Activated B cell treated with CpG ODN at 0.5 μM for 24 hours (primary cell): ENCODE results near the gene TIAL1. TPM values are rescaled to one million over a fixed set of nuclear protein-coding genes. Genes with fewer than 3 reads are reported as not detected.
"Not testable (repeated sequence)": the region's sequence is repeated elsewhere in the genome, so short reads cannot be mapped to it uniquely, and the experiment has no call there.

Experiments
- ATAC-seq: fragments of 200-7000 bp; cut with Tn5 transposase; one replicate; pipeline ENCODE4 v1.10.0; 2021; ENCODE audit warnings: low read depth, mild to moderate bottlenecking, moderate library complexity
- CTCF ChIA-PET: fragments of 350-600 bp; sonication (Branson Sonifier 250); formaldehyde crosslinking; loops from one replicate; lab custom pipeline; 2021; ENCODE audit warnings: antibody characterized with exemption; lab: Charles Lee
- POLR2A ChIA-PET: fragments of 350-600 bp; sonication (Branson Sonifier 250); formaldehyde crosslinking; loops from one replicate; lab custom pipeline; 2021; ENCODE audit warnings: antibody characterized with exemption; lab: Charles Lee
- DNase-seq: peaks from one replicate; pipeline ENCODE4 v3.0.0; 2022
- H3K27ac Mint-ChIP-seq: one replicate; pipeline ENCODE4 v1.8.0; 2020; ENCODE audit warnings: mixed read lengths
- H3K27me3 Mint-ChIP-seq: one replicate; pipeline ENCODE4 v1.8.0; 2021; ENCODE audit warnings: mixed read lengths
- H3K36me3 Mint-ChIP-seq: one replicate; pipeline ENCODE4 v1.8.0; 2021; ENCODE audit warnings: low read depth, mixed read lengths
- H3K4me1 Mint-ChIP-seq: one replicate; pipeline ENCODE4 v1.8.0; 2021; ENCODE audit warnings: mixed read lengths
- H3K4me3 Mint-ChIP-seq: one replicate; pipeline ENCODE4 v1.8.0; 2020; ENCODE audit warnings: mild to moderate bottlenecking, mixed read lengths
- H3K9me3 Mint-ChIP-seq: one replicate; pipeline ENCODE4 v1.8.0; 2020; ENCODE audit warnings: mixed read lengths
- intact Hi-C: fragments of 100-400 bp; cut with micrococcal nuclease; formaldehyde crosslinking; loops from one replicate; pipeline ENCODE4 v1.15.1; 2024
- total RNA-seq: library from RNA; stranded (reverse); gene quantifications from 2 replicates; pipeline ENCODE4 v1.2.3, GENCODE V29; 2022
- TF ChIP-seq, protein P1 (sequence below): fragments of 200-600 bp; IDR thresholded peaks from one replicate; pipeline ENCODE4 v1.8.0; 2022; ENCODE audit warnings: antibody characterized with exemption, mild to moderate bottlenecking

The TIAL1 gene
- total RNA-seq, 1 donor from 2014 or later = 155 TPM

DNA sequence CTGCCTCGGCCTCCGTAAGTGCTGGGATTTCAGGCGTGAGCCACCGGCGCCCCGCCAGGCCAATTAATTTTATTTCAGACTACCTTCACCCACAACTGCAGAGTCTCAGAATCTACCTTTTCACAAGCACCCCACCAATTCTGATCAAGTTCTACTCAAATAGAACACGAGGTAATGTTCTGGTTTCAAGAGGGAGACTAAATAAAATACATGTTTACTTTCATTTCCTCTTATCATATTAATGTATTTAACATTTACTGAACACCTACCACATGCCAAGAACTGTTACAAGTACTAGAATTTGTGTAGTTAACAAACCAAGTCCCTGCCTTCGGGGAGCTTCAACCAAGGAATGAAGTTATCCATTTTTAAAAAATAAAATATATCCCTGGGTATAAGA, 28.8 kb downstream of the TIAL1 start:
- DNase-seq = no peak
- TF ChIP-seq, protein P1, sequence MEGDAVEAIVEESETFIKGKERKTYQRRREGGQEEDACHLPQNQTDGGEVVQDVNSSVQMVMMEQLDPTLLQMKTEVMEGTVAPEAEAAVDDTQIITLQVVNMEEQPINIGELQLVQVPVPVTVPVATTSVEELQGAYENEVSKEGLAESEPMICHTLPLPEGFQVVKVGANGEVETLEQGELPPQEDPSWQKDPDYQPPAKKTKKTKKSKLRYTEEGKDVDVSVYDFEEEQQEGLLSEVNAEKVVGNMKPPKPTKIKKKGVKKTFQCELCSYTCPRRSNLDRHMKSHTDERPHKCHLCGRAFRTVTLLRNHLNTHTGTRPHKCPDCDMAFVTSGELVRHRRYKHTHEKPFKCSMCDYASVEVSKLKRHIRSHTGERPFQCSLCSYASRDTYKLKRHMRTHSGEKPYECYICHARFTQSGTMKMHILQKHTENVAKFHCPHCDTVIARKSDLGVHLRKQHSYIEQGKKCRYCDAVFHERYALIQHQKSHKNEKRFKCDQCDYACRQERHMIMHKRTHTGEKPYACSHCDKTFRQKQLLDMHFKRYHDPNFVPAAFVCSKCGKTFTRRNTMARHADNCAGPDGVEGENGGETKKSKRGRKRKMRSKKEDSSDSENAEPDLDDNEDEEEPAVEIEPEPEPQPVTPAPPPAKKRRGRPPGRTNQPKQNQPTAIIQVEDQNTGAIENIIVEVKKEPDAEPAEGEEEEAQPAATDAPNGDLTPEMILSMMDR = no peak
- POLR2A ChIA-PET = interaction anchor here (0.7 kb wide), 2 partner anchors 20 to 25 kb away, joined by 3 to 4 read pairs; partner anchors contain the start of gene RGS10
- peak overlapping the region; percentile 52 for H3K4me3 Mint-ChIP-seq
- H3K36me3 Mint-ChIP-seq = peaks cover 10% of the 10 kb centered on the region
- H3K27ac Mint-ChIP-seq = no peak overlapping the region
- H3K27me3 Mint-ChIP-seq = no peaks in the 10 kb centered on the region
- H3K4me1 Mint-ChIP-seq = peaks cover 26% of the 10 kb centered on the region
- no peak for ATAC-seq
- intact Hi-C loops = no loop called here
- H3K9me3 Mint-ChIP-seq = no peaks in the 10 kb centered on the region
- CTCF ChIA-PET = no interaction called here

DNA sequence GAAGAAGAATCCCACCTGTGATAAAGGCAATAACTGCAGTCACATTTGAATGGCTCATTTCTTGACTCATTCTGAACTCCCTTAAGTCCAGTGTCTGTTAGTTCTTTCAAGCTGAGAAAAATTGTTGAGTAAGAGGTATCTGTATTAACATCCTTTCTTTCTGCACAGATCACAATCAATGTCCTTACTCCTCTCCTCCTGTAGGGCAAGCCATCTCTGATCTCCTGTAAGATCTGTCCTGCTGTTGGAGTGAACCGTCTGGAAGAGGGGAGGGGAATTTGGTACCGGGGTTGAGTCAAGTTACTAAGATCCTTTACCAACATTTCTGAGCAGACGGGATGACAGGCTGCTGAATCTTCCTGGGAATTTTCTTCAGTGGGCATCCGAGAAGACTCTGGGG, 34.7 kb downstream of the TIAL1 start:
- ChIA-PET CTCF (no interaction called here), POLR2A (interaction anchor here (0.5 kb wide), 1 partner anchor 105 kb away, joined by 3 read pairs; no protein-coding TSS in a partner anchor)
- Mint-ChIP-seq H3K36me3 (no peaks in the 10 kb centered on the region), H3K4me1 (peaks cover 11% of the 10 kb centered on the region), H3K4me3 (no peak overlapping the region), H3K27me3 (no peaks in the 10 kb centered on the region), H3K9me3 (no peaks in the 10 kb centered on the region), H3K27ac (no peak overlapping the region)
- intact Hi-C loops = no loop called here
- TF ChIP-seq, protein P1 = no peak
- no peak for DNase-seq
- ATAC-seq = no peak

DNA sequence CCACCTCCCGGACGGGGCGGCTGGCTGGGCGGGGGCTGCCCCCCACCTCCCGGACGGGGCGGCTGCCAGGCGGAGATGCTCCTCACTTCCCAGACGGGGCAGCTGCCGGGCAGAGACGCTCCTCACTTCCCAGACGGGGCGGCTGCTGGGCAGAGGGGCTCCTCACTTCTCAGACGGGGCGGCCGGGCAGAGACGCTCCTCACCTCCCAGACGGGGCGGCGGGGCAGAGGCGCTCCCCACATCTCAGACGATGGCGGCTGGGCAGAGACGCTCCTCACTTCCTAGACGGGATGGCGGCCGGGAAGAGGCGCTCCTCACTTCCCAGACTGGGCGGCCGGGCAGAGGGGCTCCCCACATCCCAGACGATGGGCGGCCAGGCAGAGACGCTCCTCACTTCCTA, 37.3 kb downstream of the TIAL1 start:
- intact Hi-C loops = not testable (repeated sequence)

DNA sequence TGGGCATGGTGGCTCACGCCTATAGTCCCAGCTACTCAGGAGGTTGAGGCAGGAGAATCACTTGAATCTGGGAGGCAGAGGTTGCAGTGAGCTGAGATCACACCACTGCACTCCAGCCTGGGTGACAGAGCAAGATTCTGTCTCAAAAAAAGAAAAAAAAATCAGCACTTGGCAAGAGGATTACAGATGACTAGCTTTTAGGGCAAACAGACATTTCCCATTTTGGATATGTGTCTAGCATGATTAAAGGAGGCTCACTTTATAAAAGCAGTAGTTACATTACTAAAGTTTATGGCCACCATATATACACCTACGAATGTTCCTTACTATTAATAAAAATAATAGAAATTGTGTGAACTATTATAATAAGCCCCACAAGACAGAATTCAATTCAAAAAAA, 40.7 kb downstream of the TIAL1 start:
- DNase-seq, H3K27ac Mint-ChIP-seq, CTCF ChIA-PET, H3K27me3 Mint-ChIP-seq, ATAC-seq, intact Hi-C loops, H3K4me3 Mint-ChIP-seq, H3K4me1 Mint-ChIP-seq, H3K9me3 Mint-ChIP-seq, H3K36me3 Mint-ChIP-seq: not testable (repeated sequence)
- POLR2A ChIA-PET = interaction anchor here (0.5 kb wide), 1 partner anchor 22 kb away, joined by 3 read pairs; no protein-coding TSS in a partner anchor

More for the DNA sequence above, 37.3 kb downstream of the TIAL1 start:
- DNase-seq, ATAC-seq, H3K27me3 Mint-ChIP-seq, H3K27ac Mint-ChIP-seq, H3K4me1 Mint-ChIP-seq, POLR2A ChIA-PET, CTCF ChIA-PET, H3K36me3 Mint-ChIP-seq, H3K9me3 Mint-ChIP-seq, H3K4me3 Mint-ChIP-seq: not testable (repeated sequence)

DNA sequence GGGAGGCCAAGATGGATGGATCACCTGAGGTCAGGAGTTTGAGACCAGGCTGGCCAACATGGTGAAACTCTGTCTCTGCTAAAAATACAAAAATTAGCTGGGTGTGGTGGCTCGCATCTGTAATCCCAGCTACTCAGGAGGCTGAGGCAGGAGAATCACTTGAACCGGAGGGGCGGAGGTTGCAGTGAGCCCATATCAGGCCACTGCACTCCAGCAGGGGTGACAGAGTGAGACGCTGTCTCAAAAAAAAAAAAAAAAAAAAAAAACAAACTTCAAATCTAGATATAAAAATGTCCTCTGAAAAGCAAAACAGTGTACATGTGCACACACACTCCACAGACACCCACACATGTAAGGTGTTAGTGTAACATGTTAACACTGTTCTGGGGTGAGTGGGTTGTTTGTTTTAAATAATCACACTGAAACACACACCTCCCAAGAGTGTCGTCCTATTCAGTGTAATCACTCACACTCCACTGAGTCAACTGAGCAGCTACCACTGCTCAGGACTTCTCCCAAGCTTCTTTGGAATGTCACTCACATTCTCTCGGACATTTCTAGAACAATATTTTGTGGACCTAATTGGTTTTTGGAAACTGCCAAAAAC, 41.5 kb downstream of the TIAL1 start:
- H3K4me1 Mint-ChIP-seq = no peaks in the 10 kb centered on the region
- intact Hi-C loops = no loop called here
- no peak overlapping the region for H3K4me3 Mint-ChIP-seq
- H3K27ac Mint-ChIP-seq = no peak overlapping the region
- DNase-seq = no peak
- ChIA-PET POLR2A (interaction anchor here (0.7 kb wide), 1 partner anchor 27 kb away, joined by 3 read pairs; no protein-coding TSS in a partner anchor), CTCF (no interaction called here)
- ATAC-seq = no peak
- H3K9me3 Mint-ChIP-seq = no peaks in the 10 kb centered on the region
- TF ChIP-seq, protein P1 = no peak
- H3K27me3 Mint-ChIP-seq = no peaks in the 10 kb centered on the region
- H3K36me3 Mint-ChIP-seq = no peaks in the 10 kb centered on the region

DNA sequence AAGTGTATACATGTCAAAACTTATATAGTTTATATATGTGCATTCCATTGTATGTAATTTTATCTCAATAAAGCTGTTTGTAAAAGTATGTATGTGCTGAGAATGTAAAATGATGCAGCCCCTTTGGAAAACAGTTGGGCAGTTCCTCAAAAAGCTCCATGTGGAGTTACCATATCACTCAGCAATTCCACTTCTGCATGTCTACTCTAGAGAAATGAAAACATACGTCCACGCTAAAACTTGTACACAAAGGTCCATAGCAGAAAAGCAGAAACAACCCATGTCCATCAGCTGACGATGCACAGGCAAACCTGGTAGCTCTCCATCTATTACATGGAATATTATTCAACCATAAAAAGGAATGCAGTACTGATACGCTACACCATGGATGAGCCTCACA, 45.9 kb downstream of the TIAL1 start:
- Mint-ChIP-seq H3K27ac (no peak overlapping the region), H3K9me3 (no peaks in the 10 kb centered on the region), H3K4me1 (no peaks in the 10 kb centered on the region), H3K36me3 (no peaks in the 10 kb centered on the region), H3K4me3 (no peak overlapping the region), H3K27me3 (peaks cover 14% of the 10 kb centered on the region)
- POLR2A ChIA-PET = interaction anchor here (0.6 to 0.7 kb wide), 2 partner anchors 192 to 234 kb away, joined by 3 read pairs; no protein-coding TSS in a partner anchor
- DNase-seq (no peak), ATAC-seq (no peak)
- CTCF ChIA-PET = interaction anchor here (0.6 kb wide), 1 partner anchor 352 kb away, joined by 3 read pairs; no protein-coding TSS in a partner anchor
- TF ChIP-seq, protein P1 = no peak
- intact Hi-C loops = no loop called here
